Activated CD8-positive, alpha-beta T cell treated with anti-CD3 and anti-CD28 coated beads for 36 hours (primary cell): ENCODE results near the gene OR2T35. TPM values are rescaled to one million over a fixed set of nuclear protein-coding genes. Genes with fewer than 3 reads are reported as not detected.

Experiments
- ATAC-seq: fragments of 200-7000 bp; cut with Tn5 transposase; one replicate; pipeline ENCODE4 v1.10.0; 2021; ENCODE audit warnings: mild to moderate bottlenecking, moderate library complexity
- CTCF ChIA-PET: fragments of 350-600 bp; sonication (Branson Sonifier 250); formaldehyde crosslinking; loops from one replicate; lab custom pipeline; 2021; ENCODE audit warnings: antibody characterized with exemption; lab: Charles Lee
- POLR2A ChIA-PET: fragments of 350-600 bp; sonication (Branson Sonifier 250); formaldehyde crosslinking; loops from one replicate; lab custom pipeline; 2021; ENCODE audit warnings: antibody characterized with exemption; lab: Charles Lee
- DNase-seq: peaks from one replicate; pipeline ENCODE4 v3.0.0-alpha.2; 2020
- H3K27ac Mint-ChIP-seq: one replicate; pipeline ENCODE4 v1.8.0; 2021; ENCODE audit warnings: mild to moderate bottlenecking, mixed read lengths
- H3K27me3 Mint-ChIP-seq: one replicate; pipeline ENCODE4 v1.8.0; 2021; ENCODE audit warnings: mixed read lengths
- H3K36me3 Mint-ChIP-seq: one replicate; pipeline ENCODE4 v1.8.0; 2021; ENCODE audit warnings: low read depth, mixed read lengths
- H3K4me1 Mint-ChIP-seq: one replicate; pipeline ENCODE4 v1.8.0; 2021; ENCODE audit warnings: low read depth, mixed read lengths
- H3K4me3 Mint-ChIP-seq: one replicate; pipeline ENCODE4 v1.8.0; 2021; ENCODE audit warnings: mild to moderate bottlenecking, moderate library complexity, mixed read lengths
- H3K9me3 Mint-ChIP-seq: one replicate; pipeline ENCODE4 v1.8.0; 2021; ENCODE audit warnings: mixed read lengths
- intact Hi-C: fragments of 100-400 bp; cut with micrococcal nuclease; formaldehyde crosslinking; loops from one replicate; pipeline ENCODE4 v1.10.0; 2022
- total RNA-seq, 2 experiments: library from RNA; stranded (reverse); gene quantifications; one replicate each; pipeline ENCODE4 v1.2.3, GENCODE V29; 2021
- TF ChIP-seq, protein P1 (sequence below): fragments of 200-600 bp; IDR thresholded peaks from one replicate; pipeline ENCODE4 v1.8.0; 2022; ENCODE audit warnings: antibody characterized with exemption, mild to moderate bottlenecking

Gene OR2T35
- total RNA-seq, 2 experiments from 2014 or later = not detected

- Mint-ChIP-seq H3K9me3 (no peaks in the 10 kb centered on the region), H3K4me1 (no peaks in the 10 kb centered on the region), H3K36me3 (no peaks in the 10 kb centered on the region), H3K4me3 (no peak overlapping the region), H3K27me3 (peaks cover 2% of the 10 kb centered on the region), H3K27ac (no peak overlapping the region)
- CTCF ChIA-PET = interaction anchor here (0.8 to 1.1 kb wide), 4 partner anchors 11 to 72 kb away, joined by 3 to 4 read pairs (median 4); no protein-coding TSS in a partner anchor
- TF ChIP-seq, protein P1, sequence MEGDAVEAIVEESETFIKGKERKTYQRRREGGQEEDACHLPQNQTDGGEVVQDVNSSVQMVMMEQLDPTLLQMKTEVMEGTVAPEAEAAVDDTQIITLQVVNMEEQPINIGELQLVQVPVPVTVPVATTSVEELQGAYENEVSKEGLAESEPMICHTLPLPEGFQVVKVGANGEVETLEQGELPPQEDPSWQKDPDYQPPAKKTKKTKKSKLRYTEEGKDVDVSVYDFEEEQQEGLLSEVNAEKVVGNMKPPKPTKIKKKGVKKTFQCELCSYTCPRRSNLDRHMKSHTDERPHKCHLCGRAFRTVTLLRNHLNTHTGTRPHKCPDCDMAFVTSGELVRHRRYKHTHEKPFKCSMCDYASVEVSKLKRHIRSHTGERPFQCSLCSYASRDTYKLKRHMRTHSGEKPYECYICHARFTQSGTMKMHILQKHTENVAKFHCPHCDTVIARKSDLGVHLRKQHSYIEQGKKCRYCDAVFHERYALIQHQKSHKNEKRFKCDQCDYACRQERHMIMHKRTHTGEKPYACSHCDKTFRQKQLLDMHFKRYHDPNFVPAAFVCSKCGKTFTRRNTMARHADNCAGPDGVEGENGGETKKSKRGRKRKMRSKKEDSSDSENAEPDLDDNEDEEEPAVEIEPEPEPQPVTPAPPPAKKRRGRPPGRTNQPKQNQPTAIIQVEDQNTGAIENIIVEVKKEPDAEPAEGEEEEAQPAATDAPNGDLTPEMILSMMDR = no peak
- ATAC-seq = no peak
- POLR2A ChIA-PET = no interaction called here
- intact Hi-C loops = no loop called here
- DNase-seq = no peak
These were observed 19.9 kb downstream of the OR2T35 start for GRCh38 chr1:248625166-248625565.

- Mint-ChIP-seq H3K27ac (no peak overlapping the region), H3K36me3 (no peaks in the 10 kb centered on the region), H3K27me3 (no peaks in the 10 kb centered on the region), H3K9me3 (no peaks in the 10 kb centered on the region), H3K4me1 (peaks cover 2% of the 10 kb centered on the region), H3K4me3 (no peak overlapping the region)
- DNase-seq (no peak), ATAC-seq (peak; percentile 92)
- CTCF ChIA-PET = interaction anchor here (0.7 to 6.9 kb wide), 9 partner anchors 9 to 706 kb away, joined by 3 to 89 read pairs (median 5); no protein-coding TSS in a partner anchor
- intact Hi-C loops = loop anchor here (2.0 to 5.0 kb wide), 2 partner anchors 65 to 182 kb away; no protein-coding TSS in a partner anchor
- TF ChIP-seq, protein P1 = peak; percentile 70
- POLR2A ChIA-PET = no interaction called here
These were observed 22.5 kb downstream of the OR2T35 start for GRCh38 chr1:248622570-248623001.

GRCh38 chr1:248621770-248622169, 23.3 kb downstream of the OR2T35 start:
- no peaks in the 10 kb centered on the region for H3K36me3 Mint-ChIP-seq
- H3K4me1 Mint-ChIP-seq = peaks cover 2% of the 10 kb centered on the region
- H3K27ac Mint-ChIP-seq = no peak overlapping the region
- H3K9me3 Mint-ChIP-seq = no peaks in the 10 kb centered on the region
- intact Hi-C loops = loop anchor here (2.0 to 5.0 kb wide), 2 partner anchors 66 to 183 kb away; no protein-coding TSS in a partner anchor
- ATAC-seq = no peak
- TF ChIP-seq, protein P1 = no peak
- no peak for DNase-seq
- ChIA-PET POLR2A (interaction anchor here (0.6 kb wide), 1 partner anchor 137 kb away, joined by 3 read pairs; no protein-coding TSS in a partner anchor), CTCF (interaction anchor here (0.7 to 6.9 kb wide), 12 partner anchors 9 to 706 kb away, joined by 3 to 89 read pairs (median 3); partner anchors contain the start of gene SH3BP5L)
- H3K27me3 Mint-ChIP-seq = no peaks in the 10 kb centered on the region
- H3K4me3 Mint-ChIP-seq = no peak overlapping the region

- DNase-seq = peak; percentile 77
These were observed 26.2 kb downstream of the OR2T35 start for GRCh38 chr1:248618878-248619277.

More at GRCh38 chr1:248618878-248619277, 26.2 kb downstream of the OR2T35 start:
- Mint-ChIP-seq H3K27me3 (no peaks in the 10 kb centered on the region), H3K4me3 (no peak overlapping the region), H3K9me3 (peaks cover 2% of the 10 kb centered on the region), H3K4me1 (peaks cover 9% of the 10 kb centered on the region), H3K36me3 (no peaks in the 10 kb centered on the region), H3K27ac (no peak overlapping the region)
- ChIA-PET CTCF (interaction anchor here (0.5 to 6.9 kb wide), 4 partner anchors 10 to 266 kb away, joined by 3 to 89 read pairs (median 4); no protein-coding TSS in a partner anchor), POLR2A (no interaction called here)
- no peak for ATAC-seq
- intact Hi-C loops = loop anchor here (5.0 kb wide), 1 partner anchor 217 kb away; the partner anchor contains the start of gene OR2T1
- TF ChIP-seq, protein P1 = peak; percentile 79
